ENCODE results near the gene ZNF879.

ZNF879 gene

DNA sequence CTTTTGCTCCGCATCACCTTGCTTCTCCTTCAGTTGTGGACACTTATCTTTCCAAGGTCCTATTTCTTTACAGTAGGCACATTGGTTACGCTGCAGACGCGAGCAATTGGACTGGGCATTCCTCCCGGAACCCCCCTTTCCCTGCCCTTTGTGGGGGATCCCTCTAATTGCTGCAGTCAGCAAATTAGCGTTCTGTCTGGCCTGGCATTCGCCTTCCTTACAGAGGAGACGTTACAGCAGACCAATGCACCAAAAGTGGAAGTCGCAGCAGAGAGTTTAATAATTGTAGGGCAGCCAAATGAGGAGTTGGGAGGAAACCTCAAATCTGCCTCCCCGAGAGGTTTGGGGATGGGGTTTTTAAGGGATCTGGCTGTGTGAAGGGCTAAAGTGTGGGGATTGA is 31.3 kb downstream of the ZNF879 start:
- ChIA-PET POLR2A (no interaction called here), CTCF (no interaction called here)
- TF ChIP-seq, protein P1, sequence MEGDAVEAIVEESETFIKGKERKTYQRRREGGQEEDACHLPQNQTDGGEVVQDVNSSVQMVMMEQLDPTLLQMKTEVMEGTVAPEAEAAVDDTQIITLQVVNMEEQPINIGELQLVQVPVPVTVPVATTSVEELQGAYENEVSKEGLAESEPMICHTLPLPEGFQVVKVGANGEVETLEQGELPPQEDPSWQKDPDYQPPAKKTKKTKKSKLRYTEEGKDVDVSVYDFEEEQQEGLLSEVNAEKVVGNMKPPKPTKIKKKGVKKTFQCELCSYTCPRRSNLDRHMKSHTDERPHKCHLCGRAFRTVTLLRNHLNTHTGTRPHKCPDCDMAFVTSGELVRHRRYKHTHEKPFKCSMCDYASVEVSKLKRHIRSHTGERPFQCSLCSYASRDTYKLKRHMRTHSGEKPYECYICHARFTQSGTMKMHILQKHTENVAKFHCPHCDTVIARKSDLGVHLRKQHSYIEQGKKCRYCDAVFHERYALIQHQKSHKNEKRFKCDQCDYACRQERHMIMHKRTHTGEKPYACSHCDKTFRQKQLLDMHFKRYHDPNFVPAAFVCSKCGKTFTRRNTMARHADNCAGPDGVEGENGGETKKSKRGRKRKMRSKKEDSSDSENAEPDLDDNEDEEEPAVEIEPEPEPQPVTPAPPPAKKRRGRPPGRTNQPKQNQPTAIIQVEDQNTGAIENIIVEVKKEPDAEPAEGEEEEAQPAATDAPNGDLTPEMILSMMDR (IDR thresholded peaks at IDR 0.05; ENCODE audit: control extremely low read depth, extremely low read depth, low read depth, missing control alignments) = no peak
- no peak for DNase-seq (ENCODE audit: extremely low spot score)

DNA sequence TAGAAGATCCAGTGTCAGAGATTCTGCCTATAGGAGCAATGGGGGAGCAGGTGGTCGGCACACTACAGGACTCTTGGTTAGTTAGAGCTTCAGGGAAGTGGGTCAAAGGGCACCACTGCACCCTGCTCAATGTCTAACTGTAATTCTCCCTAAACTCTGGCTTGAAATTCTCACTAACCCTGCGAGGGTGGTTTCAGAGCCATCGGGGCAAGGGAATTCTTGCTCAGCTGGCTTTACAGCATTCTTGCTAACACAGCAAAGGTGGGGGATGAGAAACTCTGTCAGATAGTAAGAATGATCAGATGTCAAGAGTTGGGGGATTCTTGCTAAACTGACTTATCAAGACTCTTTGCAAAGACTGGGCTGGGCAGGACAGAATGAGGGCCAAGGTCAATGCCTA is 31.8 kb downstream of the ZNF879 start:
- CTCF ChIA-PET = no interaction called here
- DNase-seq (ENCODE audit: extremely low spot score) = no peak
- POLR2A ChIA-PET = no interaction called here
- TF ChIP-seq, protein P1 (IDR thresholded peaks at IDR 0.05; ENCODE audit: control extremely low read depth, extremely low read depth, low read depth, missing control alignments) = no peak

DNA sequence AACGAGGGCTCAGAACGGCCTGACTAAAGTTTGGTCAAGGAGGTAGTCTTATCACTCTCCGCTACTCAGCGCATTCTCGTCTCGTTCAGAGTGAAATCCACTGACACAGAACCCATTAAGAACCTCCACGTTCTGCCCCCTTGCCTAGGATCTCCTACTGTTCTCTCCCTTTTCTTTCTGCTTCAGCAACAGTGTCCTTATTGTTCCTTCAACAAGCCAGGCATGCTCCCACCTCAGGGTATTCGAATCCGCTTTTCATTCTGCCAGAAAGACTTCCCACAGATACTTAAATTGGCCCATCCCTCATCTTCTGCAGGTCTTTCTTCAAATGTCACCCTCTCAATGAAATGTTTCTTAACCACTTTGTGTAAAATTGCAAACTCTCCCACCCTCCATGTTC is 32.2 kb downstream of the ZNF879 start:
- no peak for DNase-seq (ENCODE audit: extremely low spot score)
- ChIA-PET POLR2A (no interaction called here), CTCF (no interaction called here)
- TF ChIP-seq, protein P1 (IDR thresholded peaks at IDR 0.05; ENCODE audit: control extremely low read depth, extremely low read depth, low read depth, missing control alignments) = no peak

DNA sequence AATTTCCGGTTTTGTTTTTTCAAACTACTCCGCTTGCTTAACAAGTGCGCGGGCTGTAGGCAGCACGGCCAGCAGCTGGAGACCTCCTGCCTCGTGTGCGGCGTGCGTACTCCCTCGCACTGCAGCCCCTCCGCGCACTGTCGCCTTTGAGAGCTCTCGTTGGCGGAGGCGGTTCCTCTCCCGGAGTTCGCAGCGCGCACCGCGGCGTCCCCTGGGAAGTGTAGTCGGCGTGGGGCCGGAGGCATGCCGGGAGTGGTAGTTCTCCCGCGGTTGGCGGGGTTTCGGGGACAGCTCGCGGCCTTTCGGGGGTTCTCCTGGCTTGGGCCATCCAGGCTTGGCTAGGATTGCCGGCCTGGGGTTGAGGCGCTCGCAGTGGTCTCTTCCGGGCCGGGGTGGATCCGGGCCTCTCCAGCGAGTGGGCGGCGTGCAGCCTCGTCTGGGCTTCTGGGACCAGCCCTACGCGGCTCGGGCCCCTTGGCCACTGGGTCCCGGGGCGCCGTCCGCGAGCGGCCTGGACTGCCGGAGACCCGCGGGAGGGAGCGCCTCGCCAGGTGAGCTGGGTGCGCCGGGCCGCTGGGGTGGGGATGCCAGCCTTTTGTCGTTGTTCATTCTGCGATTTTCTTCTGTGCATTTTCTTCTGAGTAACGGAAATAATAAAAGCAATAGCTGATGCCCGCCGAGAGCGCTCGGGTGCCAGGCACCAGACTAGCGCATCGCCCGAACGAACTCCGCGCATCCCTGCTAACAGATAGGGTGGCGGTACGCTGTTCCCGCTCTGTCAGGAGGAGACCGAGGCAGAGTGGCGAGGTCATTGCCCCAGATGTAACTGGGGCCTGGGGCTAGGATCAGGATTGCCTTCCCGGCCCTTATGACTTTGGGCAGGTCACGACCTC is 36.8 kb downstream of the ZNF879 start, which contains the start of gene ZNF354C:
Gene ZNF354C, plus strand, starts transcription at position 258 of the 893 bp plus-strand sequence. CDS start 1,696 bp downstream, outside the sequence.
- peak; percentile 39 for DNase-seq (ENCODE audit: extremely low spot score)
- TF ChIP-seq, protein P1 (IDR thresholded peaks at IDR 0.05; ENCODE audit: control extremely low read depth, extremely low read depth, low read depth, missing control alignments) = no peak
- POLR2A ChIA-PET = no interaction called here
- CTCF ChIA-PET = interaction anchor here (1.3 kb wide), 1 partner anchor 12 kb away, joined by 3 read pairs; no protein-coding TSS in a partner anchor

DNA sequence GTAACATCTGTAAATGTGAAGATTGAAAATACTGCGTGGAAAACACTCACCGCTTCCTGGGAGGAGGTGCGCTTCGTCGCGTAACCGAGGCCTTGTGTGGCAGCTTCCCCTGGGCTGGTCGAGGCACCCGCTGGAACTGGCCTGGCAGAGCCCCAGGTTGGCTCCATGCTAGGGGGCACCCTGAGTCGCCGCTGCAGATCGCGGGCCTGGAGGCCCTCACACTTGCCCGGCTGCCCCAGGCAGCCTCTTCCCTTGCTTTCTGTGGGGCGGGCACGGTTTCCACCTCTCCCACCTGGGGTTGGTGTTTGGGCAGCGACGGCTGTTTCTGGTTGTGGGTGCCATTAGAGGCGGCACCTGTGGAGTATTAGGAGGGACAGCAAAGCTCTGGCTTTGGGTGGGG is 37.4 kb downstream of the ZNF879 start:
- DNase-seq (ENCODE audit: extremely low spot score) = no peak
- CTCF ChIA-PET = no interaction called here
- TF ChIP-seq, protein P1 (IDR thresholded peaks at IDR 0.05; ENCODE audit: control extremely low read depth, extremely low read depth, low read depth, missing control alignments) = no peak
- POLR2A ChIA-PET = no interaction called here

DNA sequence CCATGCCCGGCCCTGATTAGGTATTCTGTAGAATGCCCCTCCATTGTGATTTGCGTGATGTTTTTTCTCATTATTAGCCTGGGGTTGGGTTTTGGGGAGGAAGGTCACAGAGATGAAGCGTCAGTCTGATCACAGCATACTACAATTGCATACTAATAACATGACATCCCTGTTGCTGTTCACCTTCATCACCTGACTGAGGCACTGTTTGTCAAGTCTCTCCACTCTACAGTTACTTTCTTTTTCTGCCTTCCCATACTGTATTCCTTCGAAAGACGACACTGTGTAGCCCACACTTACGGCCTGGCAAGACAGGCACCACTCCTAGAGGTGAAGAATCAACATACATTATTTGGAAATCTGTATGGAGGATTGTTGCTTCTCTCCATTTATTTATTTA is 42.1 kb downstream of the ZNF879 start:
- DNase-seq (ENCODE audit: extremely low spot score) = no peak
- ChIA-PET CTCF (no interaction called here), POLR2A (no interaction called here)
- TF ChIP-seq, protein P1 (IDR thresholded peaks at IDR 0.05; ENCODE audit: control extremely low read depth, extremely low read depth, low read depth, missing control alignments) = no peak
